Immature natural killer cell (primary cell): Measurements from ENCODE around the gene ATP10B. TPM values are rescaled to one million over a fixed set of nuclear protein-coding genes. Genes with fewer than 3 reads are reported as not detected.

Experiments
- DNase-seq, 3 donors: peaks; one replicate each; pipeline ENCODE4 v3.0.0; 2022; ENCODE audit warnings: mixed read lengths in 1 of 3
- H3K27ac Mint-ChIP-seq, 6 donors: one replicate each; pipeline ENCODE4 v1.8.0; 2020; ENCODE audit warnings: mixed read lengths in 6 of 6, mild to moderate bottlenecking in 5 of 6, inconsistent platforms in 4 of 6, moderate library complexity in 3 of 6
- H3K27me3 Mint-ChIP-seq, 3 donors: one replicate each; pipeline ENCODE4 v1.8.0; 2020 to 2021; ENCODE audit warnings: low read depth in 3 of 3, mild to moderate bottlenecking in 3 of 3, mixed read lengths in 3 of 3, moderate library complexity in 3 of 3, inconsistent platforms in 1 of 3
- H3K36me3 Mint-ChIP-seq, 3 donors: one replicate each; pipeline ENCODE4 v1.8.0; 2020; ENCODE audit warnings: mixed read lengths in 3 of 3, inconsistent platforms in 2 of 3, mild to moderate bottlenecking in 2 of 3
- H3K4me1 Mint-ChIP-seq, 2 donors: one replicate each; pipeline ENCODE4 v1.8.0; 2020; ENCODE audit warnings: inconsistent platforms in 2 of 2, mild to moderate bottlenecking in 2 of 2, mixed read lengths in 2 of 2, moderate library complexity in 1 of 2
- H3K4me3 Mint-ChIP-seq, 5 donors: one replicate each; pipeline ENCODE4 v1.8.0; 2020; ENCODE audit warnings: mild to moderate bottlenecking in 5 of 5, mixed read lengths in 5 of 5, inconsistent platforms in 3 of 5, moderate library complexity in 3 of 5
- H3K9me3 Mint-ChIP-seq, 6 donors: one replicate each; pipeline ENCODE4 v1.8.0; 2020; ENCODE audit warnings: mild to moderate bottlenecking in 6 of 6, mixed read lengths in 6 of 6, inconsistent platforms in 4 of 6, moderate library complexity in 3 of 6
- polyA plus RNA-seq, 3 donors: library from polyadenylated mRNA; unstranded; fragments of 300-500 nt; fragmentation: Illumina TruSeq; gene quantifications; one replicate each; pipeline ENCODE4 v1.2.3, GENCODE V29; 2021

Gene ATP10B
- polyA plus RNA-seq, 3 donors from 2014 or later, result not detected

GRCh38 chr5:160619381-160619780 lies 232.6 kb downstream of the ATP10B start:
- Mint-ChIP-seq H3K36me3 (no peaks in the 10 kb centered on the region), H3K27me3 (peaks cover 1 to 10% (median 2%) of the 10 kb centered on the region in 3 donors), H3K4me3 (no peak overlapping the region), H3K9me3 (peaks cover 0 to 4% (median 0%) of the 10 kb centered on the region in 6 donors), H3K27ac (no peak overlapping the region), H3K4me1 (no peaks in the 10 kb centered on the region)
- DNase-seq, result no peak

- no peak for DNase-seq
- Mint-ChIP-seq H3K9me3 (peaks cover 0 to 4% (median 0%) of the 10 kb centered on the region in 6 donors), H3K4me3 (no peak overlapping the region), H3K4me1 (no peaks in the 10 kb centered on the region), H3K27ac (no peak overlapping the region), H3K36me3 (no peaks in the 10 kb centered on the region), H3K27me3 (peaks cover 2 to 10% (median 3%) of the 10 kb centered on the region in 3 donors)
Observed at GRCh38 chr5:160618286-160618685, 233.7 kb downstream of the ATP10B start.

- Mint-ChIP-seq H3K4me1 (no peaks in the 10 kb centered on the region), H3K27ac (no peak overlapping the region), H3K36me3 (no peaks in the 10 kb centered on the region), H3K9me3 (no peaks in the 10 kb centered on the region), H3K27me3 (peaks cover 2 to 3% (median 2%) of the 10 kb centered on the region in 3 donors), H3K4me3 (no peak overlapping the region)
- DNase-seq, result no peak
Observed at GRCh38 chr5:160616712-160617497, 235.1 kb downstream of the ATP10B start.

GRCh38 chr5:160614136-160614535 lies 237.9 kb downstream of the ATP10B start:
- peaks cover 0 to 5% (median 3%) of the 10 kb centered on the region in 3 donors for H3K27me3 Mint-ChIP-seq
- no peak overlapping the region for H3K27ac Mint-ChIP-seq
- no peak overlapping the region for H3K4me3 Mint-ChIP-seq
- no peaks in the 10 kb centered on the region for H3K36me3 Mint-ChIP-seq
- no peaks in the 10 kb centered on the region for H3K4me1 Mint-ChIP-seq
- H3K9me3 Mint-ChIP-seq, result no peaks in the 10 kb centered on the region
- no peak for DNase-seq

- H3K4me1 Mint-ChIP-seq, result no peaks in the 10 kb centered on the region
- H3K9me3 Mint-ChIP-seq, result peaks cover 0 to 3% (median 0%) of the 10 kb centered on the region in 6 donors
- no peak for DNase-seq
- no peaks in the 10 kb centered on the region for H3K36me3 Mint-ChIP-seq
- H3K27me3 Mint-ChIP-seq, result peaks cover 0 to 5% (median 0%) of the 10 kb centered on the region in 3 donors
- no peak overlapping the region for H3K4me3 Mint-ChIP-seq
- H3K27ac Mint-ChIP-seq, result no peak overlapping the region
Observed at GRCh38 chr5:160605266-160605665, 246.7 kb downstream of the ATP10B start.

- H3K36me3 Mint-ChIP-seq, result no peaks in the 10 kb centered on the region
- no peak overlapping the region for H3K4me3 Mint-ChIP-seq
- no peak for DNase-seq
- peaks cover 0 to 5% (median 0%) of the 10 kb centered on the region in 3 donors for H3K27me3 Mint-ChIP-seq
- peaks cover 0 to 3% (median 0%) of the 10 kb centered on the region in 6 donors for H3K9me3 Mint-ChIP-seq
- H3K4me1 Mint-ChIP-seq, result no peaks in the 10 kb centered on the region
- H3K27ac Mint-ChIP-seq, result no peak overlapping the region
Observed at GRCh38 chr5:160604484-160604883, 247.5 kb downstream of the ATP10B start.

GRCh38 chr5:160602744-160603143 lies 249.3 kb downstream of the ATP10B start:
- no peaks in the 10 kb centered on the region for H3K4me1 Mint-ChIP-seq
- H3K27me3 Mint-ChIP-seq, result no peaks in the 10 kb centered on the region
- DNase-seq, result no peak
- H3K27ac Mint-ChIP-seq, result no peak overlapping the region
- no peaks in the 10 kb centered on the region for H3K36me3 Mint-ChIP-seq
- peaks cover 0 to 3% (median 0%) of the 10 kb centered on the region in 6 donors for H3K9me3 Mint-ChIP-seq
- no peak overlapping the region for H3K4me3 Mint-ChIP-seq

GRCh38 chr5:160601046-160601445 lies 251.0 kb downstream of the ATP10B start:
- no peak overlapping the region for H3K27ac Mint-ChIP-seq

GRCh38 chr5:160573318-160573717 lies 278.7 kb downstream of the ATP10B start:
- Mint-ChIP-seq H3K4me3 (no peak overlapping the region), H3K9me3 (peaks cover 0 to 5% (median 0%) of the 10 kb centered on the region in 6 donors), H3K27me3 (peaks cover 1 to 4% (median 2%) of the 10 kb centered on the region in 3 donors), H3K4me1 (no peaks in the 10 kb centered on the region), H3K27ac (no peak overlapping the region), H3K36me3 (no peaks in the 10 kb centered on the region)
- DNase-seq, result no peak

More at GRCh38 chr5:160601046-160601445, 251.0 kb downstream of the ATP10B start:
- Mint-ChIP-seq H3K36me3 (no peaks in the 10 kb centered on the region), H3K4me3 (no peak overlapping the region), H3K9me3 (peaks cover 0 to 3% (median 0%) of the 10 kb centered on the region in 6 donors), H3K27me3 (no peaks in the 10 kb centered on the region), H3K4me1 (no peaks in the 10 kb centered on the region)
- no peak for DNase-seq

GRCh38 chr5:160567031-160567705 lies 284.8 kb downstream of the ATP10B start:
- Mint-ChIP-seq H3K27me3 (peaks cover 0 to 3% (median 0%) of the 10 kb centered on the region in 3 donors), H3K9me3 (peaks cover 0 to 6% (median 0%) of the 10 kb centered on the region in 6 donors), H3K4me3 (no peak overlapping the region), H3K4me1 (no peaks in the 10 kb centered on the region), H3K36me3 (no peaks in the 10 kb centered on the region), H3K27ac (no peak overlapping the region)
- DNase-seq, result no peak

GRCh38 chr5:160565376-160565775 lies 286.6 kb downstream of the ATP10B start:
- peaks cover 0 to 3% (median 1%) of the 10 kb centered on the region in 3 donors for H3K27me3 Mint-ChIP-seq
- H3K9me3 Mint-ChIP-seq, result peaks cover 0 to 6% (median 0%) of the 10 kb centered on the region in 6 donors
- no peak overlapping the region for H3K27ac Mint-ChIP-seq
- no peak for DNase-seq
- no peaks in the 10 kb centered on the region for H3K4me1 Mint-ChIP-seq
- H3K4me3 Mint-ChIP-seq, result no peak overlapping the region
- no peaks in the 10 kb centered on the region for H3K36me3 Mint-ChIP-seq

- no peaks in the 10 kb centered on the region for H3K4me1 Mint-ChIP-seq
- no peaks in the 10 kb centered on the region for H3K9me3 Mint-ChIP-seq
- H3K27ac Mint-ChIP-seq, result no peak overlapping the region
- H3K36me3 Mint-ChIP-seq, result no peaks in the 10 kb centered on the region
- DNase-seq, result no peak
- peaks cover 0 to 7% (median 1%) of the 10 kb centered on the region in 3 donors for H3K27me3 Mint-ChIP-seq
- no peak overlapping the region for H3K4me3 Mint-ChIP-seq
Observed at GRCh38 chr5:160556846-160557245, 295.2 kb downstream of the ATP10B start.

- Mint-ChIP-seq H3K4me3 (no peak overlapping the region), H3K4me1 (no peaks in the 10 kb centered on the region), H3K27ac (no peak overlapping the region), H3K27me3 (peaks cover 0 to 7% (median 1%) of the 10 kb centered on the region in 3 donors), H3K36me3 (no peaks in the 10 kb centered on the region), H3K9me3 (no peaks in the 10 kb centered on the region)
- no peak for DNase-seq
Observed at GRCh38 chr5:160555971-160556631, 295.9 kb downstream of the ATP10B start.

- no peak for DNase-seq
- H3K27ac Mint-ChIP-seq, result no peak overlapping the region
- no peaks in the 10 kb centered on the region for H3K36me3 Mint-ChIP-seq
- H3K27me3 Mint-ChIP-seq, result peaks cover 0 to 5% (median 1%) of the 10 kb centered on the region in 3 donors
- H3K4me1 Mint-ChIP-seq, result no peaks in the 10 kb centered on the region
- H3K9me3 Mint-ChIP-seq, result no peaks in the 10 kb centered on the region
- H3K4me3 Mint-ChIP-seq, result no peak overlapping the region
Observed at GRCh38 chr5:160555581-160555970, 296.4 kb downstream of the ATP10B start.
